K562 (cell line): ENCODE results near the gene OXSM. TPM values are rescaled to one million over a fixed set of nuclear protein-coding genes. Genes with fewer than 3 reads are reported as not detected.

Experiments used
- ARID1B ChIP-seq: fragments of 450-650 bp; IDR thresholded peaks from 2 replicates; pipeline ENCODE4 v1.6.1; 2016; ENCODE audit warnings: antibody characterized with exemption, mild to moderate bottlenecking, inconsistent platforms
- C11orf30 ChIP-seq: fragments of 450-650 bp; IDR thresholded peaks from 2 replicates; pipeline ENCODE4 v1.6.1; 2016; ENCODE audit warnings: low read depth, mild to moderate bottlenecking
- CAMTA2 ChIP-seq: fragments of 250-450 bp; sonication (Bioruptor Pico); conservative IDR thresholded peaks from 2 replicates; pipeline ENCODE4 v1.5.1; 2022
- CC2D1A ChIP-seq: fragments of 450-650 bp; IDR thresholded peaks from 2 replicates; pipeline ENCODE4 v1.6.1; 2017; ENCODE audit warnings: mild to moderate bottlenecking
- GABPB1 ChIP-seq: sonication (generic); formaldehyde crosslinking; IDR thresholded peaks from 2 replicates; pipeline ENCODE4 v1.8.0; 2022; ENCODE audit warnings: mild to moderate bottlenecking, missing genetic modification reagents
- HBP1 ChIP-seq: fragments of 450-650 bp; formaldehyde crosslinking; IDR thresholded peaks from 2 replicates; pipeline ENCODE4 v1.4.0; 2022; ENCODE audit warnings: missing genetic modification characterization
- JUN ChIP-seq, 2 experiments: sonication (generic) in 1 of 2; formaldehyde crosslinking in 1 of 2; IDR thresholded peaks; 2 replicates each; pipeline versions ENCODE4 v1.6.1 to v1.8.0; 2012 to 2022; ENCODE audit warnings: borderline replicate concordance in 2 of 2, mild to moderate bottlenecking in 2 of 2, improper control_type of control experiment in 1 of 2, low read depth in 1 of 2, low read length in 1 of 2, missing genetic modification reagents in 1 of 2
- LCOR ChIP-seq: sonication (generic); formaldehyde crosslinking; IDR thresholded peaks from 2 replicates; pipeline ENCODE4 v1.8.0; 2022; ENCODE audit warnings: mild to moderate bottlenecking, missing genetic modification reagents
- NFXL1 ChIP-seq: fragments of 450-650 bp; formaldehyde crosslinking; IDR thresholded peaks from 2 replicates; pipeline ENCODE4 v1.4.0; 2021; ENCODE audit warnings: mild to moderate bottlenecking
- PYGO2 ChIP-seq: fragments of 450-650 bp; IDR thresholded peaks from 2 replicates; pipeline ENCODE4 v1.6.1; 2016; ENCODE audit warnings: mild to moderate bottlenecking, missing genetic modification characterization, moderate library complexity, missing compliant biosample characterization
- RB1 ChIP-seq: fragments of 450-650 bp; IDR thresholded peaks from 2 replicates; pipeline ENCODE4 v1.6.1; 2017; ENCODE audit warnings: low read depth, mild to moderate bottlenecking
- RFX1 ChIP-seq: fragments of 450-650 bp; IDR thresholded peaks from 2 replicates; pipeline ENCODE4 v1.6.1; 2016; ENCODE audit warnings: mild to moderate bottlenecking, moderate library complexity
- RFX5 ChIP-seq: IDR thresholded peaks from 2 replicates; pipeline ENCODE4 v1.6.1; 2011; ENCODE audit warnings: low read depth, mild to moderate bottlenecking, improper control_type of control experiment, low read length
- SRSF1 ChIP-seq: fragments of 200-400 bp; formaldehyde crosslinking; IDR thresholded peaks from 2 replicates; pipeline ENCODE4 v1.6.1; 2017; ENCODE audit warnings: mild to moderate bottlenecking, low read depth, low read length, moderate library complexity
- TCF7 ChIP-seq: sonication (generic); IDR thresholded peaks from 2 replicates; pipeline ENCODE4 v1.6.1; 2016; ENCODE audit warnings: antibody characterized with exemption, borderline replicate concordance
- ZNF408 ChIP-seq: fragments of 250-450 bp; sonication (Bioruptor Pico); IDR thresholded peaks from 2 replicates; pipeline ENCODE4 v1.4.0; 2020; ENCODE audit warnings: low read depth, mild to moderate bottlenecking, moderate library complexity
- ZNF444 ChIP-seq: fragments of 250-450 bp; sonication (Bioruptor Pico); IDR thresholded peaks from 2 replicates; pipeline ENCODE4 v1.4.0; 2020; ENCODE audit warnings: mild to moderate bottlenecking, moderate library complexity
- ZNF707 ChIP-seq: fragments of 250-450 bp; sonication (Bioruptor Pico); conservative IDR thresholded peaks from 2 replicates; pipeline ENCODE4 v1.8.0; 2022; ENCODE audit warnings: inconsistent platforms, mild to moderate bottlenecking, moderate library complexity
- polyA plus RNA-seq, 8 experiments: library from polyadenylated mRNA; depleted of rRNA in 4 of 8; stranded (reverse) in 5 of 8; unstranded in 3 of 8; fragments of >200 nt; fragmentation: Nextera tagmentation in 2 of 8; fragmentation: Illumina TruSeq in 1 of 8; extraction: Ambion mirVana in 2 of 8; extraction: Trizol in 1 of 8; gene quantifications; 2 replicates each; pipeline versions ENCODE4 v1.2.1 to v1.2.3, GENCODE V29; 2011 to 2014; ENCODE audit warnings: inconsistent platforms in 1 of 8, missing spikeins in 1 of 8
- total RNA-seq, 7 experiments: library from RNA; depleted of rRNA in 6 of 7; stranded (reverse); fragments of >200 nt in 6 of 7; fragmentation: Illumina TruSeq in 2 of 7; extraction: Trizol in 2 of 7; gene quantifications; 2 replicates each; pipeline versions ENCODE4 v1.2.1 to v1.2.3, GENCODE V29; 2011 to 2021; ENCODE audit warnings: low replicate concordance in 1 of 7
- TF ChIP-seq, protein P1 (sequence below): sonication (generic); formaldehyde crosslinking; IDR thresholded peaks from 2 replicates; pipeline ENCODE4 v1.8.1; 2023; ENCODE audit warnings: mild to moderate bottlenecking, missing genetic modification reagents
- TF ChIP-seq, protein P2 (sequence below), 3 experiments: fragments of 200-800 bp in 1 of 3; fragments of 250-450 bp in 1 of 3; fragments of 450-650 bp in 1 of 3; sonication (Bioruptor Pico) in 1 of 3; sonication (Bioruptor generic) in 1 of 3; formaldehyde crosslinking in 1 of 3; IDR thresholded peaks; 2 replicates each; pipeline versions ENCODE4 v1.6.1 to v1.8.0; 2016 to 2022; ENCODE audit warnings: mild to moderate bottlenecking in 2 of 3, missing genetic modification characterization in 2 of 3, missing compliant biosample characterization in 1 of 3, moderate library complexity in 1 of 3

OXSM gene
- total and polyA plus RNA-seq, 9 of the 15 experiments (the other 6 are each of a cell fraction or from before 2014, with no cell fraction given), result 24.0 to 107 (median 34.0) TPM

DNA sequence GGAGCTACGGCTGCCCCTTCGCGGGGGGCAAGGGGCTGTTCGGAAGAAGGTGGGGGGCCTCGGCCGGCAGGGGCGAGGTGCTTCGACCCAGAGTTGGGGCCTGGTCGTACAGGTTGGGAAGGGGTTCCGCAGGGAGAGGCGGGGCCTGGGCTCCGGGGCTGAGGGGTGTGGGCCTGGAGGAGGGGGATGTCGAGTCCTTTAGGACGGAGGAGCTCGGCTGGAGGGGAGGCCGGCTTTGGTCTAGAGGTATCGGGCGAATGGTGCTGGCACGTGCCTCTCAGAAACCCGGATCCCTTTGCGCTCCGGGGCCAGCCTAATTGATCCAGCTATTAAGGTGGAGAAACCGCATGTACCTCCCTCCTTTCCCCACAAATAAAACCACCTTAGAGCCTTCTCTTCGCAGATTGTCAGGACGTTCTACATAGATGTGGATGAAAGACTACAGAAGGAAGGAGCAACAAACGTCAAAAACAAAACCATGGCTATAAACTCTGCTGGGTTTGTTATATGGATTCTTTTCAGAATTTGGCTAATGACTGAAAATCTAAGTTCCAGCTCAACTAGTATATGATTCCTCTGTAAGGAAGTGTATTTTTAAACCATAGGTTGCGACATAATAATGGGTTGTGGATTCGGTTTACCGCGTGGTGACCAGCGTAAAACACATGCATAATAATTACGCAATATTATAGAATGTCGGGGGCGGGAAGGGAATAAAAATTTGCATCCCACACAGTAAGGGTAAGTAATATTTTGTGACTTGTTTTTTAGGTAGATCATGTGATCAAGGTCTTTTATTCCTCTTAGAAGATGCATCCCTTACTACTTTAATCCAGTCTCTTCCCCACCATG lies 6.0 kb upstream of the OXSM start (continued):
- TF ChIP-seq RB1 (0 out of 2 replicates have a peak, but pooled peaks have one; percentile 18), C11orf30 (no peak), ZNF707 (no peak), ZNF408 (CRISPR knock-in tag) (no peak), PYGO2 (tag) (no peak), ZNF444 (CRISPR knock-in tag) (no peak), ARID1B (no peak), LCOR (CRISPR knock-in tag) (no peak; the same call in 1 of the 2 replicates), RFX5 (no peak), GABPB1 (CRISPR knock-in tag) (peak; percentile 61), RFX1 (no peak), TCF7 (no peak), CAMTA2 (CRISPR knock-in tag) (no peak), NFXL1 (CRISPR knock-in tag) (no peak), HBP1 (CRISPR knock-in tag) (no peak), SRSF1 (no peak), JUN (IDR thresholded peaks at IDR 0.05; ENCODE audit: borderline replicate concordance, low read depth, low read length) (no peak), JUN (CRISPR knock-in tag; IDR thresholded peaks at IDR 0.05; ENCODE audit: borderline replicate concordance) (no peak), CC2D1A (no peak)
- TF ChIP-seq, protein P1, sequence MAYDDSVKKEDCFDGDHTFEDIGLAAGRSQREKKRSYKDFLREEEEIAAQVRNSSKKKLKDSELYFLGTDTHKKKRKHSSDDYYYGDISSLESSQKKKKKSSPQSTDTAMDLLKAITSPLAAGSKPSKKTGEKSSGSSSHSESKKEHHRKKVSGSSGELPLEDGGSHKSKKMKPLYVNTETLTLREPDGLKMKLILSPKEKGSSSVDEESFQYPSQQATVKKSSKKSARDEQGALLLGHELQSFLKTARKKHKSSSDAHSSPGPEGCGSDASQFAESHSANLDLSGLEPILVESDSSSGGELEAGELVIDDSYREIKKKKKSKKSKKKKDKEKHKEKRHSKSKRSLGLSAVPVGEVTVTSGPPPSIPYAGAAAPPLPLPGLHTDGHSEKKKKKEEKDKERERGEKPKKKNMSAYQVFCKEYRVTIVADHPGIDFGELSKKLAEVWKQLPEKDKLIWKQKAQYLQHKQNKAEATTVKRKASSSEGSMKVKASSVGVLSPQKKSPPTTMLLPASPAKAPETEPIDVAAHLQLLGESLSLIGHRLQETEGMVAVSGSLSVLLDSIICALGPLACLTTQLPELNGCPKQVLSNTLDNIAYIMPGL (CRISPR knock-in tag), result peak; percentile 33; the same call in 1 of the 2 replicates
- TF ChIP-seq, protein P2, sequence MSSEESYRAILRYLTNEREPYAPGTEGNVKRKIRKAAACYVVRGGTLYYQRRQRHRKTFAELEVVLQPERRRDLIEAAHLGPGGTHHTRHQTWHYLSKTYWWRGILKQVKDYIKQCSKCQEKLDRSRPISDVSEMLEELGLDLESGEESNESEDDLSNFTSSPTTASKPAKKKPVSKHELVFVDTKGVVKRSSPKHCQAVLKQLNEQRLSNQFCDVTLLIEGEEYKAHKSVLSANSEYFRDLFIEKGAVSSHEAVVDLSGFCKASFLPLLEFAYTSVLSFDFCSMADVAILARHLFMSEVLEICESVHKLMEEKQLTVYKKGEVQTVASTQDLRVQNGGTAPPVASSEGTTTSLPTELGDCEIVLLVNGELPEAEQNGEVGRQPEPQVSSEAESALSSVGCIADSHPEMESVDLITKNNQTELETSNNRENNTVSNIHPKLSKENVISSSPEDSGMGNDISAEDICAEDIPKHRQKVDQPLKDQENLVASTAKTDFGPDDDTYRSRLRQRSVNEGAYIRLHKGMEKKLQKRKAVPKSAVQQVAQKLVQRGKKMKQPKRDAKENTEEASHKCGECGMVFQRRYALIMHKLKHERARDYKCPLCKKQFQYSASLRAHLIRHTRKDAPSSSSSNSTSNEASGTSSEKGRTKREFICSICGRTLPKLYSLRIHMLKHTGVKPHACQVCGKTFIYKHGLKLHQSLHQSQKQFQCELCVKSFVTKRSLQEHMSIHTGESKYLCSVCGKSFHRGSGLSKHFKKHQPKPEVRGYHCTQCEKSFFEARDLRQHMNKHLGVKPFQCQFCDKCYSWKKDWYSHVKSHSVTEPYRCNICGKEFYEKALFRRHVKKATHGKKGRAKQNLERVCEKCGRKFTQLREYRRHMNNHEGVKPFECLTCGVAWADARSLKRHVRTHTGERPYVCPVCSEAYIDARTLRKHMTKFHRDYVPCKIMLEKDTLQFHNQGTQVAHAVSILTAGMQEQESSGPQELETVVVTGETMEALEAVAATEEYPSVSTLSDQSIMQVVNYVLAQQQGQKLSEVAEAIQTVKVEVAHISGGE (CRISPR knock-in tag; IDR thresholded peaks at IDR 0.05), result no peak
